ENCODE measurements around the gene SCIMP. TPM values are rescaled to one million over a fixed set of nuclear protein-coding genes. Genes with fewer than 3 reads are reported as not detected.
"Not testable (repeated sequence)": the region's sequence is repeated elsewhere in the genome, so short reads cannot be mapped to it uniquely, and the experiment has no call there.

SCIMP gene
- polyA plus RNA-seq, 1 experiment = not detected

GRCh38 chr17:5248821-5249479, 14.3 kb upstream of the SCIMP start:
- Histone ChIP-seq H3K4me3 (ENCODE audit: low read depth, low read length) (no peak overlapping the region), H3K36me3 (ENCODE audit: control insufficient read depth, insufficient read depth, low read length) (no peaks in the 10 kb centered on the region), H3K27me3 (ENCODE audit: control insufficient read depth, insufficient read depth, low read length) (no peaks in the 10 kb centered on the region)
- ChIA-PET POLR2A (no interaction called here), CTCF (interaction anchor here (0.6 to 2.9 kb wide), 14 partner anchors 10 to 1187 kb away, joined by 3 to 28 read pairs (median 4); partner anchors contain the start of genes C1QBP, NUP88 and SCIMP)
- DNase-seq (ENCODE audit: low read depth) = no peak
- TF ChIP-seq CTCF (IDR thresholded peaks at IDR 0.05; ENCODE audit: insufficient read depth, low read depth, low read length) = no peak

GRCh38 chr17:5247621-5248020, 13.0 kb upstream of the SCIMP start:
- DNase-seq (ENCODE audit: low read depth) = no peak
- CTCF ChIA-PET = no interaction called here
- TF ChIP-seq CTCF (IDR thresholded peaks at IDR 0.05; ENCODE audit: insufficient read depth, low read depth, low read length) = no peak
- Histone ChIP-seq H3K4me3 (ENCODE audit: low read depth, low read length) (no peak overlapping the region), H3K27me3 (ENCODE audit: control insufficient read depth, insufficient read depth, low read length) (no peaks in the 10 kb centered on the region), H3K36me3 (ENCODE audit: control insufficient read depth, insufficient read depth, low read length) (no peaks in the 10 kb centered on the region)
- POLR2A ChIA-PET = no interaction called here

- Histone ChIP-seq H3K27me3 (ENCODE audit: control insufficient read depth, insufficient read depth, low read length) (no peaks in the 10 kb centered on the region), H3K36me3 (ENCODE audit: control insufficient read depth, insufficient read depth, low read length) (no peaks in the 10 kb centered on the region), H3K4me3 (ENCODE audit: low read depth, low read length) (no peak overlapping the region)
- DNase-seq (ENCODE audit: low read depth) = no peak
- POLR2A ChIA-PET = no interaction called here
- CTCF ChIA-PET = interaction anchor here (0.8 to 1.0 kb wide), 2 partner anchors 8 to 47 kb away, joined by 3 to 4 read pairs; no protein-coding TSS in a partner anchor
- TF ChIP-seq CTCF (IDR thresholded peaks at IDR 0.05; ENCODE audit: insufficient read depth, low read depth, low read length) = no peak
These were observed 7.4 kb upstream of the SCIMP start for GRCh38 chr17:5241861-5242671.

- POLR2A ChIA-PET; H3K36me3 ChIP-seq (ENCODE audit: control insufficient read depth, insufficient read depth, low read length): not testable (repeated sequence)
These were observed 5.1 kb upstream of the SCIMP start for GRCh38 chr17:5239769-5240168.

GRCh38 chr17:5238333-5238732, 3.7 kb upstream of the SCIMP start:
- POLR2A ChIA-PET = no interaction called here
- Histone ChIP-seq H3K27me3 (ENCODE audit: control insufficient read depth, insufficient read depth, low read length) (no peaks in the 10 kb centered on the region), H3K36me3 (ENCODE audit: control insufficient read depth, insufficient read depth, low read length) (no peaks in the 10 kb centered on the region; the same call in 1 of the 2 replicates), H3K4me3 (ENCODE audit: low read depth, low read length) (no peak overlapping the region)
- CTCF ChIA-PET = interaction anchor here (0.7 to 2.3 kb wide), 7 partner anchors 10 to 329 kb away, joined by 3 to 10 read pairs (median 5); partner anchors contain the start of gene ZNF594
- no peak for TF ChIP-seq CTCF (IDR thresholded peaks at IDR 0.05; ENCODE audit: insufficient read depth, low read depth, low read length)
- no peak for DNase-seq (ENCODE audit: low read depth)

More at GRCh38 chr17:5239769-5240168, 5.1 kb upstream of the SCIMP start:
- not testable (repeated sequence) for DNase-seq (ENCODE audit: low read depth); H3K27me3 ChIP-seq (ENCODE audit: control insufficient read depth, insufficient read depth, low read length); H3K4me3 ChIP-seq (ENCODE audit: low read depth, low read length)
- CTCF ChIA-PET = interaction anchor here (1.0 kb wide), 1 partner anchor 37 kb away, joined by 3 read pairs; no protein-coding TSS in a partner anchor

Data from BJ (cell line).